Activated naive CD4-positive, alpha-beta T cell (primary cell): ENCODE results near the gene TAB2.

Source experiments
- DNase-seq, 4 experiments: peaks; one replicate each; lab custom pipeline; 2025; lab: John Stamatoyannopoulos, UW

The TAB2 gene

GRCh38 chr6:149317644-149318571, at the start of gene TAB2:
TAB2 (plus strand) TSS chr6:149317712; CDS start chr6:149369998, 52,286 bp downstream.
- DNase-seq: peak; percentile 34 to 63 (median 52)

- DNase-seq: no peak
These were observed 49.4 kb upstream of the TAB2 start for GRCh38 chr6:149268146-149268545.

- no peak for DNase-seq
These were observed 48.7 kb upstream of the TAB2 start for GRCh38 chr6:149268768-149269167.

GRCh38 chr6:149270616-149271015, 46.9 kb upstream of the TAB2 start:
- DNase-seq: no peak

GRCh38 chr6:149271348-149272340, 45.9 kb upstream of the TAB2 start:
- DNase-seq: peak in 1 of 4 experiments; percentile 6

- DNase-seq: no peak
These were observed 44.2 kb upstream of the TAB2 start for GRCh38 chr6:149273318-149273717.

GRCh38 chr6:149275621-149276020, 41.9 kb upstream of the TAB2 start:
- DNase-seq: no peak

GRCh38 chr6:149277621-149278020, 39.9 kb upstream of the TAB2 start:
- no peak for DNase-seq

- DNase-seq: no peak
These were observed 38.5 kb upstream of the TAB2 start for GRCh38 chr6:149278997-149279396.

GRCh38 chr6:149284904-149285303, 32.6 kb upstream of the TAB2 start:
- no peak for DNase-seq

- DNase-seq: no peak
These were observed 31.9 kb upstream of the TAB2 start for GRCh38 chr6:149285626-149286025.

GRCh38 chr6:149286905-149287304, 30.6 kb upstream of the TAB2 start:
- DNase-seq: no peak

- no peak for DNase-seq
These were observed 28.2 kb upstream of the TAB2 start for GRCh38 chr6:149289192-149289781.

- DNase-seq: no peak
These were observed 27.5 kb upstream of the TAB2 start for GRCh38 chr6:149289966-149290365.

GRCh38 chr6:149293244-149293643, 24.3 kb upstream of the TAB2 start:
- no peak for DNase-seq

- no peak for DNase-seq
These were observed 16.9 kb upstream of the TAB2 start for GRCh38 chr6:149300563-149300962.

GRCh38 chr6:149302723-149303122, 14.8 kb upstream of the TAB2 start:
- DNase-seq: no peak

GRCh38 chr6:149303468-149303867, 14.0 kb upstream of the TAB2 start:
- no peak for DNase-seq

GRCh38 chr6:149305372-149305771, 12.1 kb upstream of the TAB2 start:
- no peak for DNase-seq

GRCh38 chr6:149306967-149307366, 10.5 kb upstream of the TAB2 start:
- DNase-seq: no peak

GRCh38 chr6:149311293-149311692, 6.2 kb upstream of the TAB2 start:
- DNase-seq: no peak

- no peak for DNase-seq
These were observed 5.7 kb upstream of the TAB2 start for GRCh38 chr6:149311766-149312165.
